Mucosa of rectum (tissue), 2 donors: Measurements from ENCODE around the gene DNAJC18.

ENCODE experiments used
- H3K27ac ChIP-seq, 2 donors: one replicate each; pipeline ENCODE4 v1.7.0; 2013; ENCODE audit warnings: inconsistent platforms in 2 of 2, low read depth in 2 of 2, low read length in 2 of 2
- H3K27me3 ChIP-seq, 2 donors: one replicate each; pipeline ENCODE4 v1.7.0; 2013; ENCODE audit warnings: low read length in 2 of 2; ENCODE audit not compliant: control insufficient read depth in 2 of 2, insufficient read depth in 2 of 2
- H3K36me3 ChIP-seq, 2 donors: one replicate each; pipeline ENCODE4 v1.7.0; 2013; ENCODE audit warnings: low read length in 2 of 2; ENCODE audit not compliant: control insufficient read depth in 2 of 2, insufficient read depth in 2 of 2
- H3K4me1 ChIP-seq, 2 donors: one replicate each; pipeline ENCODE4 v1.7.0; 2013; ENCODE audit warnings: low read length in 2 of 2, mild to moderate bottlenecking in 1 of 2; ENCODE audit not compliant: control insufficient read depth in 2 of 2, insufficient read depth in 2 of 2
- H3K4me3 ChIP-seq, 2 donors: one replicate each; pipeline ENCODE4 v1.7.0; 2013; ENCODE audit warnings: low read length in 2 of 2
- H3K9ac ChIP-seq, 2 donors: one replicate each; pipeline ENCODE4 v1.7.0; 2013; ENCODE audit warnings: low read length in 2 of 2, low read depth in 1 of 2, mild to moderate bottlenecking in 1 of 2
- H3K9me3 ChIP-seq, 2 donors: one replicate each; pipeline ENCODE4 v1.7.0; 2013; ENCODE audit warnings: low read length in 2 of 2; ENCODE audit not compliant: control insufficient read depth in 2 of 2
- donor health status: healthy.
- donor health status: Normal muscosa, but diverticular disease.

DNAJC18 gene

DNA sequence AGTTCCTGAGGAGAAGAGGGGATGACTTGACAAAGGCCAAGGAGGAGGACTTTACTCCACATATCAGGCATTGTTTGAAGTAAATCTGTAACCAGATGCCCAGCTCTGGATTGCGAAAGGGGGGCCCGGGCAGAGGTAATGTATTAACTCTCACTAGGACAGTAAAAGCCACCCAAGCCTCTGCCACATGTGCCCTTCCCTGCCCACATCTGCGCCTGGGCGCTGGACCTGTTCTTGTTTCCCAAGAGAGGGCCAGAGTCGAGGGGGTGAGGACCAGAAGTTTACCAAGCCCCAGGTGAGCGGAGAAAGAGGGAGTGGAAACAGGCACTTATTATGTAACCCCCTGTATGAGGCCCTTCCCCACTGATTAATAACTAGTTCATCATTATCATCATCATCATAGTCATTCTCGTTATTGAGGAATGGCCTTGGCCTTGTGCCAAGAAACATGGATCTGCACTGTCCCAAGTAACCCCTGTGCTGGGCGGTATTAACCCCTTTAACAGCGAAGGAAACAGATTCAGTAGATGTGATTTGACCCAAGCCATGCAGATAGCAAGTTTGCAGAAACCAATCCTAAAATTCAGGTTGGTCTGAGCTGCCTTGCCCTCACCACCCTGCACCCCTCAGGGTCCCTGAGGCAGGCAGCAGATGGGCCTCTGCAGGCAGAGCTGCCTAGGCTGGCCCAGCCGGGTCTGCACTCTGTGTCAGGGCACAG is 55.9 kb downstream of the DNAJC18 start, which contains the start of gene SLC23A1:
Gene SLC23A1 (minus strand): TSS at position 23 of the 718 bp plus-strand sequence. CDS start 44 bp downstream, outside the sequence.
- peaks cover 37 to 42% of the 10 kb centered on the region in 2 donors for H3K4me1 ChIP-seq
- peak within 1 kb of the TSS in 1 of 2 donors; percentile 18 for H3K9ac ChIP-seq
- H3K4me3 ChIP-seq = peak within 1 kb of the TSS in 1 of 2 donors; percentile 26
- no peaks in the 10 kb centered on the region for H3K9me3 ChIP-seq
- peak within 1 kb of the TSS; percentile 43 to 67 for H3K27ac ChIP-seq
- no peaks in the 10 kb centered on the region for H3K27me3 ChIP-seq
- H3K36me3 ChIP-seq = no peaks in the 10 kb centered on the region

DNA sequence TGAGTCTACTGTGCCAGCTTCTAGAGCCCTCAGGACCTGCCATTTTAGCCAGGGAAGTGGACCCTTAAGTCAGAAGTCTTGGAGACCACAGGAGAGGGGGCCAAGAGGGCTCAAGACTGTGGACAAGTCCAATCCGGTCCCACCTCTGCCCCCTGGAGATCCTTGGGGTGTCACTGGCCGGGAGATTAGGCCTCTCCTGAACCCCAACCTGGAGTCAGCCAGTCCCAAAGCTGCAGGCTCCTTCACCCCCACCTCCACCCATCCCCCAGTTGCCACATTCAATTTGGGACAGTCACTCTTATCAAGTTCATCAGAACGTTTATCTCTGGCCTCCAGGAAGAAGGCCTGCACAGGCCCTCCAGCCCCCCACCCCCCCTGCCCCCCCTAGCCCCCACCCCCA is 56.5 kb downstream of the DNAJC18 start:
- Histone ChIP-seq H3K9ac (no peak overlapping the region), H3K27ac (peak overlapping the region; percentile 43 to 67)

DNA sequence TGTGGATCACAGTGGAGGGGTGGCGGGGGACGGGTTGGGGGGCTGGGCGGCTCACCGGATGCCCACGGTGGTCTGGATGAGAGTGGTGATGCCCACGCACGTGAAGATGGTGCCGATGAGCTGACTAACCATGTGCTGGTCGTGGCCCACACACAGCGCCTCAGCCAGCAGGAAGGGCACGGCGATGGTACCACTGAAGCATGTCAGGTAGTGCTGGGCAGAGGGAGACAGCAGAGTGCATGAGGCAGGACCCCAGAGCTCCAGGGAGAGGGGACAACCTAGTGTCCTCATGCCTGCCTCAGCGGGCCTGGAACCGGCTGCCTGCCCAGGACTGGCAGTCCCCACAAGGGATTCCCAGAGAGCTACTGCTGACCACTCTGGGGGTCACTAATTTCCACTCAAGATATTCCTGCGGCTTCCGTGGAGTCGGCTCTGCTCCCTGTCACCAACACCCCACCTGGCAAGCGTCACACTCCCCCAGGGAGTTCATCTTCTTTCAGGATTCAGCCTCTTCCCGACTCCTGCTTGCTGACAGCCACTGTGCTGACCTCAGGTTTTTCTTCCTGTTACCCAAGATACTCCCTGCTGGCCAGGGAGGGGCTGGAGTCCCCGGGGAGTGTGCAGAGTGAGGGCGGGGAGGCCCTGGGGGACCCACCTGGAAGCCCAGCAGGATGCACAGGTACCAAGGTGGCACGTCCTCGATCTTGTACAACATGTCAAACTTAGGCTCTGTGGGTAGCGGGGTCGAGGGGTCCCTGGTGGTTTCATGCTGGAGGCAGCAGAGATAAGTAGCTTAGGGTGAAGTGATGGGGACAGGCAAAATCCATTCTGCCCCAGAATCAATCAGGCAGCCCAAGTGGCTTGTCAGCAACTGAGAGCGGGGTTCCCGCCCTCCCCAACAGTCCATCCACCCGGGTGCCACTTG is 57.2 kb downstream of the DNAJC18 start:
- H3K27ac ChIP-seq = peak overlapping the region; percentile 43 to 67
- H3K9ac ChIP-seq = no peak overlapping the region
- peak overlapping the region in 1 of 2 donors; percentile 26 for H3K4me3 ChIP-seq
- H3K27me3 ChIP-seq = no peaks in the 10 kb centered on the region
- H3K4me1 ChIP-seq = peaks cover 30 to 33% of the 10 kb centered on the region in 2 donors
- peaks cover 0 to 3% of the 10 kb centered on the region in 2 donors for H3K36me3 ChIP-seq
- H3K9me3 ChIP-seq = no peaks in the 10 kb centered on the region

More for the DNA sequence above, 56.5 kb downstream of the DNAJC18 start:
- H3K9me3 ChIP-seq = no peaks in the 10 kb centered on the region
- H3K36me3 ChIP-seq = peaks cover 0 to under 1% of the 10 kb centered on the region in 2 donors
- peaks cover 34 to 37% of the 10 kb centered on the region in 2 donors for H3K4me1 ChIP-seq
- H3K4me3 ChIP-seq = no peak overlapping the region
- no peaks in the 10 kb centered on the region for H3K27me3 ChIP-seq

DNA sequence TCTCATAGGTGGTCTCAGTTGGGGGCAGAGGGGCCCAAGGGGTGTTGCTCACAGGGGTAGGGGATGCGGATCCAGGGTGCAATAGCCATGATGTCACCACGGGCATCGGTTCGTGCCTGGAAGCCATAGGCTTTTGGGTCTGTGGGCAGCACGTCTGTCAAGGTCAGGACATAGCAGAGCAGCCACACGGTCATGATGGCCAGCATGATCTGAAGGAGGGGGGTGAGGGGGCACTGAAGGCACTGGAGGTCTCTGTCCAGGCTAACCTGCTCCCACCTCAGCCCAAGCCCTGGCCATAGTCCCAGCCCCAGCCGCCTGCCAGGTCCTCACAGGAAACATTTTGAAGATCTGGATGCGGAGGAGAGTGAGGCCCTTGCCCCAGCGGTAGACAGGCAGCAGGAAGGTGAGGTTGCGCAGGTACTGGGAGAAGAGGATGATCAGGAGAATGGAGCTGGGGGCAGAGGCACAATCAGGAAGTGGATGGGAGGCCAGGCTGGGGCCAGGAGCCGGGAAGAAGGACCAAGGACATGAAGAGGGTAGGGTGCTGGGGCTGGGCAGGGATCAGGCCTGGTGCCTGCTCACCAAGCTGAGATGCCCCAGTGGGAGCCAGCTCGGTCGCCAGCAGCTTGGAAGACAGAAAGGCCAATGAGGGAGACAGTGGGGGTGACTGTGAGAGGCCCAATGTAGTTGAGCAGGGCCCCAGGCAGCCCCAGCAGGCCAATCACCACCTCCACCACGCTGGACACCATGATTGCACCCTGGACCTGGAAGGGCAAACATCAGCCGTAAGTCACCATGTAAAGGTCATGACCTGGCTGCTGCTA is 59.5 kb downstream of the DNAJC18 start:
- no peak overlapping the region for H3K9ac ChIP-seq
- H3K9me3 ChIP-seq = no peaks in the 10 kb centered on the region
- no peak overlapping the region for H3K4me3 ChIP-seq
- no peak overlapping the region for H3K27ac ChIP-seq
- H3K27me3 ChIP-seq = no peaks in the 10 kb centered on the region
- peaks cover 27 to 29% of the 10 kb centered on the region in 2 donors for H3K4me1 ChIP-seq
- peaks cover 2 to 3% of the 10 kb centered on the region in 2 donors for H3K36me3 ChIP-seq

DNA sequence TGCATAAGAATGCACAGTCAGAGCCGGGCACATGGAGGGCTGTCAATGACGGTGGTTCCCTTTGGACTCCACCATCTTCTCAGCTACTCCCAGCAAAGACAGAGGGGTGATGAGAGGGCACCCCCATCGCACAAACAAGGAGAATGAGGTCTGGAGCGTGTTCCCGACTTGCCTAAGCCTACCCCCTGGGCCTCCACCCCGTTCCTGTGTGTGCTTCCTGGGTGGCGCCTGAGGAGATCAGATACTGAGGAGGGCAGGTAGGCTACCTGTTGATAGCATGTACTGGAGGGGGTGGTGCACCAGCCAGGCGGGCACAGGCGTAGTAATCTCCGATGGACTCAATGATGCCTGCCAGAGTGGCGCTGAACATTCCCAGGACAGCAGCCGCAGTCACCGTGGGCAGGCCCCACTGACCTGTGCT is 60.4 kb downstream of the DNAJC18 start:
- Histone ChIP-seq H3K27ac (no peak overlapping the region), H3K9me3 (no peaks in the 10 kb centered on the region), H3K27me3 (no peaks in the 10 kb centered on the region), H3K36me3 (peaks cover 2 to 3% of the 10 kb centered on the region in 2 donors), H3K4me3 (no peak overlapping the region), H3K4me1 (peaks cover 24 to 28% of the 10 kb centered on the region in 2 donors), H3K9ac (no peak overlapping the region)

DNA sequence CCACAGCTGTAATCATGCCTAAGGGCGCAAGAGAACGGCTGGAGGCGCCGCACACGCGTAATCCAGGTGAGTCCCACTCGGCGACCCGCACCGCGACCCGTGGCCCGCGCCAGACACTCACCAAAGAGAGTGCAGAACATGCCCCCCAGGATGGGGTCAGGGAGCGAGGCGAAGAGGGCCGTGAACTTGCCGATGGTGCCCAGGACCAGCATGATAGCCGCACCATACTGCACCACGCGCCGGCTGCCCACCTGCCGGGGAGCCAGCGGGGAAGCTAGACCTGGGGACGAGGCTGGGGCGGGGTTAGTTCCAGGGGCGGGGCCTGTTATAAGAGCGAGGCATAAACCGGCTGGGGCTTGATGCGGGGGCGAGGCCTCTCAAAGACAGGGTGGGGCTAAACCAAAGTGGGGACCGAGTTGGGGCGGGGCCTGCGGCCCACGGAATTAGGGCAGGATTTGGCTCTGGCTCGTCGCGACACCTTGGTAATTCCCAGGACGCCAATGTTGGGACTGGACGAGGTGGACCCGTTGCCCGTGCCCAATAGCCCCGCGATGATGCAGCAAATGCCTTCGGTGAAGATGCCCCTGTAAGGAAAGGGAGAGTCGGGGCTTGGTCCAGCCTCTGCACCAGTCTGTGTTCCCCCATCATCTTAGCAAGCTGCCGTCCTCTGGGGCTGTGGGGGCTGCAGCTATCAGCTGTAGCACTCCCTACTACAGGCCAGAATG is 61.1 kb downstream of the DNAJC18 start:
- H3K27me3 ChIP-seq = no peaks in the 10 kb centered on the region
- H3K36me3 ChIP-seq = peaks cover 2 to 3% of the 10 kb centered on the region in 2 donors
- H3K27ac ChIP-seq = no peak overlapping the region
- no peak overlapping the region for H3K9ac ChIP-seq
- H3K9me3 ChIP-seq = no peaks in the 10 kb centered on the region
- no peak overlapping the region for H3K4me3 ChIP-seq
- peaks cover 21 to 22% of the 10 kb centered on the region in 2 donors for H3K4me1 ChIP-seq

- H3K36me3 ChIP-seq = peaks cover 2 to 4% of the 10 kb centered on the region in 2 donors
- no peak overlapping the region for H3K4me3 ChIP-seq
- peaks cover 14 to 19% of the 10 kb centered on the region in 2 donors for H3K4me1 ChIP-seq
- no peaks in the 10 kb centered on the region for H3K9me3 ChIP-seq
- H3K9ac ChIP-seq = no peak overlapping the region
- no peak overlapping the region for H3K27ac ChIP-seq
- no peaks in the 10 kb centered on the region for H3K27me3 ChIP-seq
These were observed 62.1 kb downstream of the DNAJC18 start for GRCh38 chr5:139377226-139377625.

DNA sequence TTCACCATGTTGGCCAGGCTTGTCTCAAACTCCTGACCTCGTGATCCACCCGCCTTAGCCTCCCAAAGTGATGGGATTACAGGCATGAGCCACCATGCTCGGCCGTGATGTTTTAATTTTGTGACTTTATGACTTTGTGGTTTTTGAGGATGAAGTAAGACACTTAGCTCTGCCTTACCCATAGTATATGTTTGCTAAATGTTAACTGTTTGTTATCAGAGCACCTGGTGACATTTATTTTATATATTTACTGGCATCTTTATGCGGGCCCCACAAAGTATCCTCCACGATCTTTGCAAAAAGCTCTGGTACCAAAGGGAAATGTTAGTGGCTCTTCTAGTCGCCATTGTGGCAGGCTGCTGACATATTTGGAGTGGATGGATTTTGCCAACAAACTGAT is 63.0 kb downstream of the DNAJC18 start:
- H3K36me3 ChIP-seq = peaks cover 5 to 11% of the 10 kb centered on the region in 2 donors
- H3K4me1 ChIP-seq = peaks cover 9 to 14% of the 10 kb centered on the region in 2 donors
- H3K27me3 ChIP-seq = no peaks in the 10 kb centered on the region
- H3K9me3 ChIP-seq = no peaks in the 10 kb centered on the region
- H3K4me3 ChIP-seq = no peak overlapping the region
- H3K9ac ChIP-seq = no peak overlapping the region
- H3K27ac ChIP-seq = no peak overlapping the region

DNA sequence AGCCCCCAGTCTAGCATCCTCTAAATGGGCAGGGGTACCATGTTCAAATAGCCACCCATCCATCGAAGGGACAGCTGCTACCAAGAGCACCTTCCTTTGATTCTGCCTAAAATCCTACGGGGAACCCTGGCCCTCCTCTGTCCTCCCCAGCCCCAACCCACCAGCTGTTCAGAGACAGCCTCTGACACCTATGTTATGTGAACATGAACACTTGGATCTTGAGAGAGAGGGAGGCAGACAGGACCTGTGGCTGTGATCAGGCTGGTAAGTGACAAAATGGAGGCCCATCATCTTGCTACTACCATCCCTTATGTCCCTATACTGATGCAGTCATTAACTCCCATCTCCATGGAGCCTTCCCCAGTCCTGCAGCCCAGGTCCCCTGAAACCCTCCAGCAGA is 64.4 kb downstream of the DNAJC18 start:
- Histone ChIP-seq H3K36me3 (peaks cover 8 to 13% of the 10 kb centered on the region in 2 donors), H3K27me3 (no peaks in the 10 kb centered on the region), H3K9ac (no peak overlapping the region), H3K27ac (peak overlapping the region; percentile 78 to 82), H3K4me1 (peaks cover 9 to 14% of the 10 kb centered on the region in 2 donors), H3K9me3 (no peaks in the 10 kb centered on the region), H3K4me3 (no peak overlapping the region)
